HUES64 (cell line): ENCODE data around the gene LAMA2.
A peak's percentile ranks its signal among the peaks of the same experiment; 100 is the strongest.

Experiments used
- H3K27ac ChIP-seq: 2 replicates; pipeline ENCODE4 v1.7.0; 2013; ENCODE audit warnings: low read depth, low read length, inconsistent platforms
- H3K27me3 ChIP-seq: 2 replicates; pipeline ENCODE4 v1.6.1; 2013; ENCODE audit warnings: mild to moderate bottlenecking, low read length; ENCODE audit not compliant: insufficient read depth
- H3K36me3 ChIP-seq: 2 replicates; pipeline ENCODE4 v1.6.1; 2013; ENCODE audit warnings: mild to moderate bottlenecking, low read length; ENCODE audit not compliant: insufficient read depth
- H3K4me1 ChIP-seq: 2 replicates; pipeline ENCODE4 v1.6.1; 2013; ENCODE audit warnings: mild to moderate bottlenecking, low read length, moderate library complexity; ENCODE audit not compliant: insufficient read depth
- H3K4me3 ChIP-seq: 2 replicates; pipeline ENCODE4 v1.5.1; 2013; ENCODE audit warnings: mild to moderate bottlenecking, low read length, moderate library complexity
- H3K9ac ChIP-seq: 2 replicates; pipeline ENCODE4 v1.6.1; 2013; ENCODE audit warnings: mild to moderate bottlenecking, low read depth, low read length
- H3K9me3 ChIP-seq: 2 replicates; pipeline ENCODE4 v1.6.1; 2013; ENCODE audit warnings: low read depth, low read length; ENCODE audit not compliant: insufficient read depth
- WGBS: fragments of 150-250, 120-280 bp; methylation state at CpG from one replicate; pipeline ENCODE4 v1.1.7; 2013; ENCODE audit warnings: missing lambda C conversion rate; 5-methylcytosine and 5-hydroxymethylcytosine counted together

LAMA2 gene

DNA sequence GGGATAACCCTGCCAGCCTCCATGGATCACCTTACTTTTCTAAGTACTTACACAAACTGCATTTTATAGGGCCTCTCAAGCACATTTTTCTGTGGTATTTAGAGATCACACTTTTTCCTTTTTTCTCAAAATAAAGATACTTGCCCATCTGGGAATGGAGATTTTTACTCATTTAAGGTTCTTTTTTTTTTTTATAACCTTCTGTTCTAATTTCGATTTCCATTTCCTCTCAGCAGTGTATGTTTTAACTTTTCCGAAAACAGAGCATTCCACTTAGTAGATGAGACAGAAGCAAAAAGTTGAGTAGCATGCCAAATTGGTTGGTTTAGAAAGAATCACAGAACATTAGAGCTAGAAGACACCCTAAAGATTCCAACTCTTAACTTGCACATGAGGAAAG, 612.7 kb downstream of the LAMA2 start:
- no peaks in the 10 kb centered on the region for H3K9me3 ChIP-seq
- no peaks in the 10 kb centered on the region for H3K27me3 ChIP-seq
- peaks cover 21% of the 10 kb centered on the region; the same call in 1 of the 2 replicates for H3K4me1 ChIP-seq
- H3K9ac ChIP-seq = no peak overlapping the region
- H3K27ac ChIP-seq = no peak overlapping the region
- no peaks in the 10 kb centered on the region for H3K36me3 ChIP-seq
- 100% methylated on average over 2 of the region's 2 CpGs for WGBS
- H3K4me3 ChIP-seq = no peak overlapping the region

DNA sequence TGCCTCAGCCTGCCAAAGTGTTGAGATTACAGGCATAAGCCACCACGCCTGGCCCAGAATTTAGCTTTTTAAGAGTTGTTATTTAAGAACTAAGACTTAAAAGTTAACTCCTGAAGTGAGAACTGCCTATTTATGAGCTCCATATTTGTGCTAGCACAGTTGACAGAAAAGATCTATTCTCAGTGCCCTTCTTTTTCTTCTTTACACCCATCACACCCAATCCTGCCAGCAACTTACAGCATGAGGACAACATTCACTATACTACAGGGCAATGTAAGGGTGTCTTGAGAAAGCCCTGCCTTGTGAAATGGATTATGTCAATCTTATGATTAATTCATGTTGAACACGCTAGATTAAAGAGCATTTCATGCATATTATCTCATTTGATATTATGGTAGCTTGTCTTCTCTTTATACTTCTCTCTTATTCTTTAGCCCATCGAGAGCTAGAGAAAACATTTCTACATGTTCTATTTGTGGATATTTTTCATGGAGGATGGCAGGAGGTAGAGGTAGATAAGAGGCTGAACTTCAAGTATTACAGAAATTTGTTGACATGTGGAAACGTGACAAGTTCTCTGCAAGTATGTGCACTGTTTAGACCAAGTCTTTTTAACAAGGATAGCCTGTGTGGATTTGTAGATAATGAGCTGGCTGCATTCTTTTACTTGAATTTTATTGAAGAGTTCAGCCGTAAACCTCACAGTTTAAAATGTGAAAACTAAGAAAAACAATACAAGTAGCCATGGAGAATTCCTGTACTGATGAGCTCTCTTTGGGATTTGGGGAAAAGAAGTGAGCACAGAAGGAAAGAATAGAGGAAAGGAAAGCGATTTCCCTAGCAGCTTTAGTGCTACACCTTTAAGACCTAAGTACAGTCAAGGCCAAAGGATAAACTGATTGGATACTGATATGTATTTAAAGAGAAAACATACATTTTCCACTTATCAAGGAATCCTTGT, 614.8 kb downstream of the LAMA2 start:
- H3K27ac ChIP-seq = no peak overlapping the region
- no peaks in the 10 kb centered on the region for H3K9me3 ChIP-seq
- H3K27me3 ChIP-seq = no peaks in the 10 kb centered on the region
- peaks cover 29% of the 10 kb centered on the region for H3K4me1 ChIP-seq
- 91% methylated on average over 5 of the region's 6 CpGs for WGBS
- H3K9ac ChIP-seq = no peak overlapping the region
- no peaks in the 10 kb centered on the region for H3K36me3 ChIP-seq
- H3K4me3 ChIP-seq = no peak overlapping the region

DNA sequence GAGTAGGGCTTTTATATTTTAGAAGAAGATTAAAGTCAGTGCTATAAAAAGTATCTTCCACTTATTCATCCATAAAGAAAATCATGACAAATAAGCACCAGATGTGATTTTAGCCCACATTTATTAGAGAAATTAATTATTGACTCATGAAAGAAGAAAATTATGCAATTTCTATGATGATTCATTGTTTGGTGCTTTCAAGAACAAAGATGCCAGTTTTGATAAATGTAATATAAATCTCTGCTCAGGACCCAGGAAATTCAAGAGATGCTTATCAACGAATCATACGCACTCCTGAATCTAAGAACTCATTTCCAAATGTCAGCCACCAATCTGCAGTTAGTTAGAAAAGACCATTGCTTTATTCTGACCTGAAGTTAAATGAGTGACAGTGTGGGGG, 615.6 kb downstream of the LAMA2 start:
- no peaks in the 10 kb centered on the region for H3K27me3 ChIP-seq
- H3K27ac ChIP-seq = no peak overlapping the region
- no peak overlapping the region for H3K4me3 ChIP-seq
- no peaks in the 10 kb centered on the region for H3K9me3 ChIP-seq
- H3K9ac ChIP-seq = no peak overlapping the region
- WGBS = 93% methylated on average over 2 of the region's 2 CpGs
- H3K36me3 ChIP-seq = no peaks in the 10 kb centered on the region
- H3K4me1 ChIP-seq = peaks cover 35% of the 10 kb centered on the region

DNA sequence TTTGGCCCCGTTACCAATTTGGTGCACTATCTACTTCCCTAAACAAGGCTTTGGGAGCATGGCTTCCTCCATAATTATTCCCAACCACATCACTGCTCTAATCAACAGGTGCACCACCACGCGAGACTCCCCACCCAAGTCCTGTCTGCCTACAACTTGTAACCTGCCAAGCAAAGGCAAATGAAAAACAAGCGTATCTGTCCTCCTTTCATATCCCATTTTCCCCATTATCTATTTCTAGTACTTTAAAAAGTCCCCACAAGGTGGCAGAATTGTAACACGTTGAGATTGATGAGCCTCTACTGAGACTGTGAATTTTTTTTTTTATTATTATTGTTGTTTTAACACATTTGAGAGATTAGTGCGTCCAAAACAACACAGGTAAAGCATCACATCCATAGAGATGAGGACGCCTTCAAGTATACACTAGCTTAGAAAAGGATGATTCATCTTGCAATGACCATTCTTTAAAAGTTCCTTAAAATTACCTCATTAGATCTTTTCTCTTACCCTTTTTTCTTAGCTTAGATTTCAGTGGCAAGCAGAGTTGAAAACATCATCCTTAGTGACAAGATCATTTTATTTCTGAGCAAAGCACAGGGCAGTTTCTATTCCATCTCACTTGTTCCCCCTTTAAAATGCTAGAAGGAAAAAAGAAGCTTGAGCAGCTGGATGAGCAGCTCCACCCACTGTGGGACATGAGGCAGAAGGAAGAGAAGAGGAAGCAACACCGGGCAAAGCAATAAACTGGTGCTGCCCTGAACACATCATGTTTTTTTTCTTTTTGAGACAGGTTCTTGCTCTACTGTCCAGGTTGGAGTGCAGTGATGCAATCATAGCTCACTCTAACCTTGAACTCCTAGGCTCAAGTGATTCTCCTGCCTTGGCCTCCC, 616.3 kb downstream of the LAMA2 start:
- Histone ChIP-seq H3K4me3 (no peak overlapping the region), H3K27me3 (no peaks in the 10 kb centered on the region), H3K36me3 (no peaks in the 10 kb centered on the region), H3K9ac (no peak overlapping the region), H3K27ac (no peak overlapping the region), H3K9me3 (no peaks in the 10 kb centered on the region), H3K4me1 (peaks cover 35% of the 10 kb centered on the region)
- 43% methylated on average over 7 of the region's 8 CpGs for WGBS

DNA sequence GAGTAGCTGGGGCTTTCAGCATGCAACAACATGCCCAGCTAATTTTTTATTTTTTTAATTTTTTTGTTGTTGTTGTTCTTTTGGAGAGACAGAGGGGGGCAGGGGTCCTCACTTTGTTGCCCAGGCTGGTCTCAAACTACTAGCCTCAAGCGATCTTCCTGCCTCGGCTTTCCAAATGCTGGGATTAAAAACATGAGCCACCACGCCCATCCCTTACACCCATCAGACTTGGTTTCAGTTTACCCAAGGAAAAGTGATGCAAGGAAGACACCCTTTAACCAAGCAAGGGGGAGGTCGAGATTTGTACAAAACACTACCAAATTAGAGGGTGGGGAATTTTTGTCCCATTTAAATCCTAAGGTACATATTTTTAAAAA, 616.9 kb downstream of the LAMA2 start:
- H3K27me3 ChIP-seq = no peaks in the 10 kb centered on the region
- WGBS = 90% methylated on average over 3 of the region's 4 CpGs
- no peak overlapping the region for H3K9ac ChIP-seq
- H3K4me1 ChIP-seq = peaks cover 35% of the 10 kb centered on the region
- no peaks in the 10 kb centered on the region for H3K9me3 ChIP-seq
- no peaks in the 10 kb centered on the region for H3K36me3 ChIP-seq
- no peak overlapping the region for H3K4me3 ChIP-seq
- H3K27ac ChIP-seq = no peak overlapping the region

DNA sequence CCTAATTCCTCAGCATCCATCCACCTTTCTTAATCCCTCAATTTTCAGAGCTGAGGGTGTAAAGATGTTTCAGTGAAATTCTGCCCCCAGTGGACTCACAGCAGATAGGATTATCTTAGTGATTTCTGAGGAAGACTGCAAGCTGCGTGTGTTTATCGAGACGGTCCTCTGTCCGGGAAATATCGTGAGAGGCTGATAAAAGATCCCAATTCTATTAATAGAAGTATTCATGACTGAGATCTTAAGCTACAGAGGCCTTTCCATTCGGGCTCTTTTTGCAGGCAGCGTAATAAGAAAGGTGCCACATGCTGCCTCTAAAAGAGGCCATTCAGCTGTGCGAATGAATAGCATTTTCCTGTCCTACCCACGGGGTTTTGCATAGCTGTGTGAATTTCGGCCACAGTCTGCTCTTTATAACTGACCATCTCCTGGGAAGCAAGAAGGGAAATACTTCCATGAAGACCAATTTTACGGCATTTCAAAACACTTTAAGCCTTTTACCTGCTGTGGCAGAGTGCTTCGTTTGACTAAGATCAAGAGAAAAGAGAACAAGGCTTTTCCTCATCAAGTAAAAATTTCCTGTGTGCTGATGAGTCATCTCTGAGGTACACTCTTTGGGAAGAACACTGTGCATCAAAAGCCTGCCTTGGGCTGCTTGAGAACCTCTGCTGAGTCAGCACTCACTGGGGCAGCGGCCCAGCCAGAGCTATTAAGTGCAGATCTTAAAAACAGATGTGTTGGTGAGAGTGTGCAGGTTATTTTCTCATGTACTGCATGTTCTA, 618.2 kb downstream of the LAMA2 start:
- no peaks in the 10 kb centered on the region for H3K27me3 ChIP-seq
- H3K4me1 ChIP-seq = peaks cover 35% of the 10 kb centered on the region
- peak overlapping the region; percentile 54 for H3K27ac ChIP-seq
- H3K36me3 ChIP-seq = no peaks in the 10 kb centered on the region
- no peaks in the 10 kb centered on the region for H3K9me3 ChIP-seq
- 75% methylated on average over 13 of the region's 13 CpGs for WGBS
- peak overlapping the region; percentile 41; the same call in 1 of the 2 replicates for H3K9ac ChIP-seq
- H3K4me3 ChIP-seq = no peak overlapping the region

DNA sequence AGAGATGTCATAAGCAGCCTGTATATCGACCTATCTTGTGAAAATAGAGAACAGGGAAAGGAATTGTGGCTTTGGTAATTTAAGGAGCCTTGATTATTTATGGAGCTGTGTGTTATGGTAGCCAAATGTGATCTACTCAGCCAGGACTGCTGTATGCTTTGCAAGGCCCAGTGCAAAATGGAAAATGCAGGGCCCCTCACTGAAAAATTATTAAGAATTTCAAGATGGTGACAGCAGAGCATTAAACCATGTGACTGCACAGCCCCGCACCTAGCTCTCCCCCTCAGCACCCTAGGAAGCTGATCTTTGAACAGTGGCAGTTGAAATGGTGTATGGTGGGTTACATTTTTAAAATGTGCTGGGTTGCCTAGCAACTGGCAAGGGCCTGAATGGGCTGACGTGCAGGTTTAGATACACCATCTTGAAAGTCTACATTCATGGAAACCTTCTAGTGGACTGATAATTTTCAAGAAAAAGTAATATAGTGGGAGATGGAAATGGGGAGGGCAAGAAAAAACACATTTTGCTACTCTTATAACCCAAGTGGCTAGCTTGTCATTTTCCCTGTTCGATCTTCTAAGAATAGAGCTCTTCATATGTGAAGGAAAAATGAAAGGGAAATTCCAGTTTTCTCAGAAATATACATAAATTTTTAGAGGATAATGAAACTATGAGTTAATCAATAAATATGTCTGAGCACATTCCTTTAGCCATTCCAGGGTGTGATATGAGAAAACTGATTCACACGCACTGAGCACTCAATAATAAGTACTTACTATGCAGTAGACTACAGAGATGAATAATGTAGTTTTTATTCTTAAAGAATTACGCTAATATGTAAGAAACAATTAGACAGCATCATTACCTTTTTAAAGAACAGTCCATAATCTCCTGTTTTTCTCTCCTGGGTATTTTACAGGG, 619.1 kb downstream of the LAMA2 start:
- Histone ChIP-seq H3K36me3 (no peaks in the 10 kb centered on the region), H3K9me3 (no peaks in the 10 kb centered on the region), H3K9ac (peak overlapping the region; percentile 29; the same call in 1 of the 2 replicates), H3K27ac (peak overlapping the region; percentile 54; the same call in 1 of the 2 replicates), H3K4me1 (peaks cover 35% of the 10 kb centered on the region), H3K27me3 (no peaks in the 10 kb centered on the region), H3K4me3 (no peak overlapping the region)
- 80% methylated on average over 5 of the region's 6 CpGs for WGBS

DNA sequence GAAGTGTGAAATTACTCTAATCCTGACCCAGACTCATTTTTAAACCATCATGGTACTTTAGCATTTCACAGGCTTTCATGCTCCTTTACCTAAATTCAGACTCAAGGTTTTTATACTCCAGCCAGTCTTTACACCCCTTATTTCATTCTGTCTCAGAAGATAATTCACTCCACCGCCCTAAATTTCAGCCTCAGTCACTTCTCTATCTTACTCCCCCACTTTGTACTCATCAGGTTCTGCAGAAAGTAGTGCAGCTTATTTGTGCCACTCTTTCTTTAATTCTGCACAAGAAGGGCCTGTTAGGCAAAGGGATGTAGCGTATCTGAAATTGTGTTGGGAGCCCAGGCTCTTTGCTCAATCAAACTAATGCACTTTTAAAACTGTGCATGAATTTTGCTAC, 621.5 kb downstream of the LAMA2 start:
- no peak overlapping the region for H3K4me3 ChIP-seq
- no peak overlapping the region for H3K9ac ChIP-seq
- H3K9me3 ChIP-seq = no peaks in the 10 kb centered on the region
- WGBS = 96% methylated on average over 2 of the region's 2 CpGs
- no peaks in the 10 kb centered on the region for H3K27me3 ChIP-seq
- H3K36me3 ChIP-seq = no peaks in the 10 kb centered on the region
- H3K27ac ChIP-seq = no peak overlapping the region
- peaks cover 32% of the 10 kb centered on the region for H3K4me1 ChIP-seq

DNA sequence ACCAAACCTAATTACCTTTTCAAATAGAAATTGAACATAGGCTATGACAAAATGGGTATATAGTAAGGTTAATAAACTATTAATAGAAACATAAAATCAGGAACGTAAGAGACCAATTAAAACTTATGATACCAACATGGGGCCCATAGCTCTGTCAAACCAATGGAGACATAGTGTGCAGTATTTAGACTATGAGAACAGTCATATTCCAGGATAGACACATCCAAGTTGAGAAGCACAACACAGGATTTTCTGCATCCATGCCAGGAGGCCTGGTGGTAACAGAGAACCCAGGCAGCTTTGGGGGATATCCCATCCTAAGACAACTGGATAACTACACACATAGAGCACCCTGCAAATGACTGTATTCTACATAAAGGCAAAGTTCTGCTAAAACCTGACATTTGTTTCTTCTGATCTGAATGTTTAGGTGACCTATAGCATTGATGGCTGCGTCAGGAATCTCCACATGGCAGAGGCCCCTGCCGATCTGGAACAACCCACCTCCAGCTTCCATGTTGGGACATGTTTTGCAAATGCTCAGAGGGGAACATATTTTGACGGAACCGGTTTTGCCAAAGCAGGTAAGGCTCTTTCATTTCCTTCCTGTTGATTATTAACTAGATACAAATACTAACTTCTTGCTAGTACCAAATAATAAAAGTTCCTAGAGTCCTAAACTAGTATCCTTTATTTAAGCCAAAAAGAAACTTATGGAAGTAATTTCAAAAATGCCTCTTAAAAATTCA, 624.3 kb downstream of the LAMA2 start:
- H3K27ac ChIP-seq = no peak overlapping the region
- H3K9ac ChIP-seq = no peak overlapping the region
- H3K27me3 ChIP-seq = no peaks in the 10 kb centered on the region
- H3K9me3 ChIP-seq = no peaks in the 10 kb centered on the region
- WGBS = 91% methylated on average over 5 of the region's 5 CpGs
- H3K4me3 ChIP-seq = no peak overlapping the region
- H3K36me3 ChIP-seq = no peaks in the 10 kb centered on the region
- H3K4me1 ChIP-seq = peaks cover 11% of the 10 kb centered on the region
